Right lobe of liver (tissue), 4 donors: ENCODE data around the gene SWI5.

ENCODE experiments used
- POLR2A ChIP-seq: fragments of 450-650 bp; IDR thresholded peaks from one replicate; pipeline ENCODE4 v1.6.1; 2017; ENCODE audit warnings: antibody characterized with exemption, mild to moderate bottlenecking
- TF ChIP-seq, protein P1 (sequence below), 4 donors: fragments of 200-600 bp in 3 of 4; fragments of 450-650 bp in 1 of 4; IDR thresholded peaks; one replicate each; pipeline versions ENCODE4 v1.5.1 to v1.8.0; 2016 to 2022; ENCODE audit warnings: antibody characterized with exemption in 4 of 4, mild to moderate bottlenecking in 2 of 4
- donor health status: DM: no; HTN: no; CAD: no.
- donor health status: DM: no; HTN: no; CAD: no.
- donor health status: DM: no; HTN: yes; CAD: no.

DNA sequence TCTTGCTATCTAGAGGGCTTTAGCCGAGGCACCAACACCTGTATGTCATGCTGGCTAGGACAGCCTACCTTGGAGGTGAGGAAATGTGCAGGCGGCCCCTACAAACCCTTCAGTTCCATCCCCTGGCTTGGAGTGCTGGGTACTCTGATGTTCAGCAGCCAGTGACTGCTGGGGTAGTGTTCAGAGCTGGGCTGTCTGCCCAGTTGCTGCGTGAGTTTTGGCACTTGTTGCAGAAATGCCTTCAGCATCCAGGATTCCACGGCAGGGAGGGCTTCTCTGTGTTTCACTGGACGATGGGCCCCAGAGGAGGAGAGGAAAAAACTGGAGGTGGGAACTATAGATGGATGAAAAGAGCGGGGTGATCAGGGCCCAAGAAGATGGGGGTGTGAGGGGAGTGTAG, 10.4 kb downstream of the SWI5 start:
- TF ChIP-seq, protein P1, sequence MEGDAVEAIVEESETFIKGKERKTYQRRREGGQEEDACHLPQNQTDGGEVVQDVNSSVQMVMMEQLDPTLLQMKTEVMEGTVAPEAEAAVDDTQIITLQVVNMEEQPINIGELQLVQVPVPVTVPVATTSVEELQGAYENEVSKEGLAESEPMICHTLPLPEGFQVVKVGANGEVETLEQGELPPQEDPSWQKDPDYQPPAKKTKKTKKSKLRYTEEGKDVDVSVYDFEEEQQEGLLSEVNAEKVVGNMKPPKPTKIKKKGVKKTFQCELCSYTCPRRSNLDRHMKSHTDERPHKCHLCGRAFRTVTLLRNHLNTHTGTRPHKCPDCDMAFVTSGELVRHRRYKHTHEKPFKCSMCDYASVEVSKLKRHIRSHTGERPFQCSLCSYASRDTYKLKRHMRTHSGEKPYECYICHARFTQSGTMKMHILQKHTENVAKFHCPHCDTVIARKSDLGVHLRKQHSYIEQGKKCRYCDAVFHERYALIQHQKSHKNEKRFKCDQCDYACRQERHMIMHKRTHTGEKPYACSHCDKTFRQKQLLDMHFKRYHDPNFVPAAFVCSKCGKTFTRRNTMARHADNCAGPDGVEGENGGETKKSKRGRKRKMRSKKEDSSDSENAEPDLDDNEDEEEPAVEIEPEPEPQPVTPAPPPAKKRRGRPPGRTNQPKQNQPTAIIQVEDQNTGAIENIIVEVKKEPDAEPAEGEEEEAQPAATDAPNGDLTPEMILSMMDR (IDR thresholded peaks at IDR 0.05), result no peak
- no peak for TF ChIP-seq POLR2A
